SK-N-SH (cell line): ENCODE measurements around the gene HOXB7. TPM values are rescaled to one million over a fixed set of nuclear protein-coding genes. Genes with fewer than 3 reads are reported as not detected.
A peak's percentile ranks its signal among the peaks of the same experiment; 100 is the strongest.

ENCODE experiments used
- CTCF ChIA-PET: fragments of 300-600, 350-600 bp; formaldehyde crosslinking; extraction: SDS; loops from one replicate; lab custom pipeline; 2021; lab: Yijun Ruan, JAX
- POLR2A ChIA-PET: fragments of 350-600 bp; sonication (Branson Sonifier 250); formaldehyde crosslinking; extraction: SDS; loops from one replicate; lab custom pipeline; 2020; ENCODE audit warnings: antibody characterized with exemption, inconsistent platforms; lab: Yijun Ruan, JAX
- DNase-seq: peaks from one replicate; pipeline ENCODE4 v3.0.0; 2012
- H2AFZ ChIP-seq: fragments of 200-600 bp; sonication (generic); 2 replicates; pipeline ENCODE4 v1.8.1; 2016; ENCODE audit warnings: antibody characterized with exemption, mild to moderate bottlenecking, low read depth
- H3F3A ChIP-seq: fragments of 200-600 bp; sonication (generic); replicated peaks from 2 replicates; pipeline ENCODE3; 2016; ENCODE audit warnings: antibody characterized with exemption, mild to moderate bottlenecking; ENCODE audit not compliant: insufficient read depth
- H3K27ac ChIP-seq, 2 experiments: fragments of 200-500 bp in 1 of 2; fragments of 200-600 bp in 1 of 2; sonication (Bioruptor generic) in 1 of 2; sonication (generic), shearing (Covaris generic) in 1 of 2; 2 replicates each; pipeline versions ENCODE4 v1.5.1 to v1.6.1; 2014 to 2016; ENCODE audit warnings: low read depth in 2 of 2, inconsistent platforms in 1 of 2, low read length in 1 of 2, mild to moderate bottlenecking in 1 of 2, mixed read lengths in 1 of 2
- H3K27me3 ChIP-seq: fragments of 200-600 bp; sonication (generic), shearing (Covaris generic); 2 replicates; pipeline ENCODE4 v1.6.1; 2016; ENCODE audit warnings: mixed run types; ENCODE audit not compliant: insufficient read depth
- H3K36me3 ChIP-seq, 2 experiments: fragments of 200-500 bp in 1 of 2; fragments of 200-600 bp in 1 of 2; sonication (Bioruptor generic) in 1 of 2; sonication (generic) in 1 of 2; replicated peaks in 1 of 2; 2 replicates each; pipeline versions ENCODE3 to v1.5.1; 2014 to 2016; ENCODE audit warnings: low read length in 1 of 2, mild to moderate bottlenecking in 1 of 2; ENCODE audit not compliant: insufficient read depth in 2 of 2, control insufficient read depth in 1 of 2
- H3K4me1 ChIP-seq, 2 experiments: fragments of 200-500 bp in 1 of 2; fragments of 200-600 bp in 1 of 2; sonication (Bioruptor generic) in 1 of 2; sonication (generic), shearing (Covaris generic) in 1 of 2; 2 replicates each; pipeline versions ENCODE4 v1.5.1 to v1.6.1; 2014 to 2016; ENCODE audit warnings: low read depth in 1 of 2, low read length in 1 of 2, mixed run types in 1 of 2; ENCODE audit not compliant: insufficient read depth in 2 of 2, control insufficient read depth in 1 of 2
- H3K4me2 ChIP-seq: fragments of 200-600 bp; sonication (generic), shearing (Covaris generic); 2 replicates; pipeline ENCODE4 v1.6.1; 2017; ENCODE audit warnings: mixed run types
- H3K4me3 ChIP-seq, 2 experiments: fragments of 200-500 bp in 1 of 2; fragments of 200-600 bp in 1 of 2; sonication (Bioruptor generic) in 1 of 2; sonication (generic), shearing (Covaris generic) in 1 of 2; 2 replicates each; pipeline versions ENCODE4 v1.5.1 to v1.8.1; 2014 to 2016; ENCODE audit warnings: low read depth in 2 of 2, inconsistent platforms in 1 of 2, low read length in 1 of 2, mild to moderate bottlenecking in 1 of 2, mixed read lengths in 1 of 2, moderate library complexity in 1 of 2
- H3K79me2 ChIP-seq: fragments of 200-600 bp; sonication (generic); 2 replicates; pipeline ENCODE4 v1.8.1; 2017; ENCODE audit warnings: mild to moderate bottlenecking; ENCODE audit not compliant: insufficient read depth
- H3K9ac ChIP-seq: fragments of 200-600 bp; sonication (generic); 2 replicates; pipeline ENCODE4 v1.6.1; 2017; ENCODE audit warnings: mixed run types
- H3K9me2 ChIP-seq: fragments of 200-600 bp; sonication (generic); 2 replicates; pipeline ENCODE4 v1.6.1; 2017; ENCODE audit warnings: mixed run types
- H3K9me3 ChIP-seq: fragments of 200-600 bp; sonication (generic); 2 replicates; pipeline ENCODE4 v1.6.1; 2017; ENCODE audit warnings: mixed run types, mild to moderate bottlenecking, moderate library complexity
- H4K20me1 ChIP-seq: fragments of 200-600 bp; sonication (generic); 2 replicates; pipeline ENCODE4 v1.6.1; 2017; ENCODE audit warnings: mild to moderate bottlenecking, mixed run types; ENCODE audit not compliant: insufficient read depth
- CTCF ChIP-seq: fragments of 200-600 bp; sonication (generic); IDR thresholded peaks from 2 replicates; pipeline ENCODE4 v1.6.1; 2017; ENCODE audit warnings: antibody characterized with exemption, mild to moderate bottlenecking, moderate library complexity
- ELF1 ChIP-seq: IDR thresholded peaks from 2 replicates; pipeline ENCODE4 v1.4.0; 2012
- EZH2phosphoT487 ChIP-seq: fragments of 200-600 bp; sonication (generic); IDR thresholded peaks from 2 replicates; pipeline ENCODE4 v1.6.1; 2017; ENCODE audit warnings: low read depth, mixed run types, mild to moderate bottlenecking, antibody characterized with exemption, moderate library complexity, borderline replicate concordance
- FOXM1 ChIP-seq: IDR thresholded peaks from 2 replicates; pipeline ENCODE4 v1.4.0; 2012; ENCODE audit warnings: low read depth, mild to moderate bottlenecking
- GABPA ChIP-seq: IDR thresholded peaks from 2 replicates; pipeline ENCODE4 v1.4.0; 2012; ENCODE audit warnings: low read depth, mild to moderate bottlenecking
- GATA2 ChIP-seq: sonication (generic); formaldehyde crosslinking; IDR thresholded peaks from 2 replicates; pipeline ENCODE4 v1.5.0; 2020; ENCODE audit warnings: mild to moderate bottlenecking, missing genetic modification reagents
- IRF3 ChIP-seq: fragments of 150-350 bp; IDR thresholded peaks from 2 replicates; pipeline ENCODE4 v1.6.1; 2016; ENCODE audit warnings: mild to moderate bottlenecking, low read depth, low read length
- MAX ChIP-seq: IDR thresholded peaks from 2 replicates; pipeline ENCODE4 v1.4.0; 2012; ENCODE audit warnings: low read depth
- NFIC ChIP-seq: IDR thresholded peaks from 2 replicates; pipeline ENCODE4 v1.4.0; 2012; ENCODE audit warnings: borderline replicate concordance
- RAD21 ChIP-seq: IDR thresholded peaks from 2 replicates; pipeline ENCODE4 v1.6.1; 2012; ENCODE audit warnings: mild to moderate bottlenecking, low read length
- RFX5 ChIP-seq: IDR thresholded peaks from 2 replicates; pipeline ENCODE4 v1.6.1; 2012; ENCODE audit warnings: mild to moderate bottlenecking, improper control_type of control experiment, low read length
- USF1 ChIP-seq: IDR thresholded peaks from 2 replicates; pipeline ENCODE4 v1.4.0; 2012; ENCODE audit warnings: low read depth, borderline replicate concordance
- WGBS: methylation state at CpG from one replicate; pipeline ENCODE4 v1.1.6; 2017; ENCODE audit warnings: low lambda C conversion rate; 5-methylcytosine and 5-hydroxymethylcytosine counted together
- polyA plus RNA-seq, 3 experiments: library from polyadenylated mRNA; depleted of rRNA; stranded (reverse); fragments of >200 nt; gene quantifications; 2 replicates each; pipeline ENCODE4 v1.2.3, GENCODE V29; 2012

The HOXB7 gene
- polyA plus RNA-seq, 1 of the 3 experiments (the other 2 are of a cell fraction), result not detected

GRCh38 chr17:48626245-48627117 is 15.7 kb upstream of the HOXB7 start, which contains the start of gene HOXB9:
TSS of gene HOXB9 (minus strand) at chr17:48626358. CDS start at chr17:48626269, 89 bp downstream.
- Histone ChIP-seq H3F3A (no peaks in the 10 kb centered on the region), H2AFZ (peak within 1 kb of the TSS; percentile 60), H3K4me3 (no peak within 1 kb of the TSS), H3K4me2 (peak within 1 kb of the TSS; percentile 70), H4K20me1 (peaks cover 3% of the 10 kb centered on the region; the same call in 1 of the 2 replicates), H3K27ac (no peak within 1 kb of the TSS), H3K9me3 (no peaks in the 10 kb centered on the region), H3K36me3 (no peaks in the 10 kb centered on the region), H3K79me2 (no peaks in the 10 kb centered on the region), H3K9ac (no peak within 1 kb of the TSS), H3K27me3 (peaks cover 98% of the 10 kb centered on the region), H3K4me1 (no peaks in the 10 kb centered on the region), H3K9me2 (no peaks in the 10 kb centered on the region)
- POLR2A ChIA-PET, result no interaction called here
- CTCF ChIA-PET, result interaction anchor here (0.9 to 7.6 kb wide), 11 partner anchors 8 to 382 kb away, joined by 3 to 50 read pairs (median 4); no protein-coding TSS in a partner anchor
- peak; percentile 85; the same call in 1 of the 2 replicates for TF ChIP-seq EZH2phosphoT487
- TF ChIP-seq IRF3, result no peak
- no peak for TF ChIP-seq GATA2 (CRISPR knock-in tag)
- TF ChIP-seq CTCF, result no peak
- TF ChIP-seq MAX, result no peak
- TF ChIP-seq GABPA, result no peak
- WGBS, result 2% methylated on average over 22 of the region's 50 CpGs
- no peak for DNase-seq

GRCh38 chr17:48625495-48626244 is 14.9 kb upstream of the HOXB7 start:
- H3K9ac ChIP-seq, result no peak overlapping the region
- H4K20me1 ChIP-seq, result peaks cover 3% of the 10 kb centered on the region; the same call in 1 of the 2 replicates
- H3K4me1 ChIP-seq, result no peaks in the 10 kb centered on the region
- no peaks in the 10 kb centered on the region for H3K9me2 ChIP-seq
- H3K36me3 ChIP-seq, result no peaks in the 10 kb centered on the region
- H3F3A ChIP-seq, result no peaks in the 10 kb centered on the region
- no peak overlapping the region for H3K27ac ChIP-seq
- POLR2A ChIA-PET, result no interaction called here
- no peak for DNase-seq
- H3K4me2 ChIP-seq, result peak overlapping the region; percentile 70
- peaks cover 98% of the 10 kb centered on the region for H3K27me3 ChIP-seq
- TF ChIP-seq EZH2phosphoT487 (peak; percentile 100), NFIC (no peak), ELF1 (no peak), USF1 (no peak), RFX5 (no peak), FOXM1 (no peak), GATA2 (CRISPR knock-in tag) (no peak), RAD21 (no peak)
- no peaks in the 10 kb centered on the region for H3K9me3 ChIP-seq
- no peak overlapping the region for H3K4me3 ChIP-seq
- H2AFZ ChIP-seq, result peak overlapping the region; percentile 60
- CTCF ChIA-PET, result interaction anchor here (0.8 to 7.6 kb wide), 10 partner anchors 7 to 381 kb away, joined by 3 to 50 read pairs (median 4); no protein-coding TSS in a partner anchor
- 3% methylated on average over 51 of the region's 69 CpGs for WGBS
- H3K79me2 ChIP-seq, result no peaks in the 10 kb centered on the region
